Left lung (tissue), 10 donors: ENCODE data around the gene EPB41. TPM values are rescaled to one million over a fixed set of nuclear protein-coding genes. Genes with fewer than 3 reads are reported as not detected.

ENCODE experiments used
- ATAC-seq: fragments of 200-7000 bp; cut with Tn5 transposase; one replicate; pipeline ENCODE4 v1.9.1; 2020; ENCODE audit warnings: moderate library complexity
- DNase-seq, 4 donors: peaks; one replicate each; pipeline ENCODE4 v3.0.0-alpha.2; 2013 to 2020
- H3K27ac ChIP-seq, 2 donors: fragments of 200-600 bp; sonication (generic) in 1 of 2; one replicate each; pipeline versions ENCODE4 v1.5.0 to v1.8.0; 2020 to 2021
- H3K27me3 ChIP-seq, 2 donors: fragments of 200-600 bp; sonication (generic) in 1 of 2; one replicate each; pipeline versions ENCODE4 v1.5.0 to v1.8.0; 2020 to 2021
- H3K36me3 ChIP-seq, 2 donors: fragments of 200-600 bp; sonication (generic) in 1 of 2; one replicate each; pipeline versions ENCODE4 v1.5.0 to v1.8.0; 2020 to 2021
- H3K4me1 ChIP-seq, 2 donors: fragments of 200-600 bp; one replicate each; pipeline ENCODE4 v1.8.0; 2021
- H3K4me3 ChIP-seq, 2 donors: fragments of 200-600 bp; sonication (generic) in 1 of 2; one replicate each; pipeline versions ENCODE4 v1.5.0 to v1.8.0; 2020 to 2021; ENCODE audit warnings: mild to moderate bottlenecking in 1 of 2
- H3K9me3 ChIP-seq, 2 donors: fragments of 200-600 bp; sonication (generic) in 1 of 2; one replicate each; pipeline versions ENCODE4 v1.5.0 to v1.8.0; 2020 to 2021
- intact Hi-C, 2 donors: fragments of 100-400 bp; cut with DNase I; formaldehyde crosslinking; loops; one replicate each; pipeline versions ENCODE4 v1.11.2 to v1.14.2; 2022
- polyA plus RNA-seq, 6 donors: library from polyadenylated mRNA; unstranded; fragments of 120-200 nt; gene quantifications; one replicate each; pipeline ENCODE4 v1.2.1, GENCODE V29; 2013; ENCODE audit not compliant: insufficient read length in 6 of 6
- total RNA-seq, 2 donors: library from RNA; stranded (reverse); fragmentation: NEBNext Ultra II Directional; extraction: Animal tissue kit (Norgen Biotek cat#: 25700); gene quantifications; one replicate each; pipeline ENCODE4 v1.2.1, GENCODE V29; 2021
- TF ChIP-seq, protein P1 (sequence below), 2 donors: fragments of 200-600 bp; sonication (generic) in 1 of 2; IDR thresholded peaks; one replicate each; pipeline versions ENCODE4 v1.5.0 to v1.8.0; 2021; ENCODE audit warnings: antibody characterized with exemption in 2 of 2
- donor health status: DM: no; HTN: yes; CAD: no.
- donor health status: DM: no; HTN: no; CAD: no.

EPB41 gene
- total and polyA plus RNA-seq, 8 donors = 41.4 to 56.1 (median 45.7) TPM

DNA sequence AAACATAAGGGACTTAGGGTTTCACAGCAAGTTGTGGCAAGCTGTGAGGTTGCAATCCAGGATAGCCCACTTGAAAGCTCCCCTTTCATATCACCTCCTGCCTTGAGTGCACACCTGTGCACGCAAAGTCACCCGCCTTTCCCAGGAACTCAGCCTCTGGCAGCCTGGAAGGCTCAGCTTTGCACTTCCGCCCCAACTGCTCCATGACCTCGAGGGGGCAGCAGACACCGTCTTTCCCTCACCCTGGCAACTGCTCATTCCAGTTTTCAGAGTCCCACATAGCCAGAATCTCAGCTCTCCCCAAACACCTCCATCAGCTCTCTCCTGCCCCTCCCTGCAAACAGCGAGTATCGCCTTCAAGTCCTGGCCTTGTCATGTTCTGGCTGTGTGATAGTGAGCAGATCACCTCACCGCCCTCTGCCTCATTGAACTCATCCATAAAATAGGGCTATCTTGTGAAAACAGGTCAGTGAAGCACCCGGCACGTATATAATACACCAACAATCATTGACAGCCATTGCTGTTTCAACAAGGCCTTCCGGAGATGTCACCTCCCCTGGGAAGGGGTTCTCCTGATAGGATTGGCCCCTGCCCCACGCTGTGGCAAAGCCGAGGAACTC is 32.2 kb upstream of the EPB41 start:
- Histone ChIP-seq H3K9me3 (no peaks in the 10 kb centered on the region), H3K4me3 (no peak overlapping the region), H3K36me3 (no peaks in the 10 kb centered on the region), H3K27me3 (no peaks in the 10 kb centered on the region), H3K4me1 (peaks cover 26 to 37% of the 10 kb centered on the region in 2 donors), H3K27ac (no peak overlapping the region)
- ATAC-seq = peak; percentile 72
- peak; percentile 79 to 93 (median 90) for DNase-seq
- TF ChIP-seq, protein P1, sequence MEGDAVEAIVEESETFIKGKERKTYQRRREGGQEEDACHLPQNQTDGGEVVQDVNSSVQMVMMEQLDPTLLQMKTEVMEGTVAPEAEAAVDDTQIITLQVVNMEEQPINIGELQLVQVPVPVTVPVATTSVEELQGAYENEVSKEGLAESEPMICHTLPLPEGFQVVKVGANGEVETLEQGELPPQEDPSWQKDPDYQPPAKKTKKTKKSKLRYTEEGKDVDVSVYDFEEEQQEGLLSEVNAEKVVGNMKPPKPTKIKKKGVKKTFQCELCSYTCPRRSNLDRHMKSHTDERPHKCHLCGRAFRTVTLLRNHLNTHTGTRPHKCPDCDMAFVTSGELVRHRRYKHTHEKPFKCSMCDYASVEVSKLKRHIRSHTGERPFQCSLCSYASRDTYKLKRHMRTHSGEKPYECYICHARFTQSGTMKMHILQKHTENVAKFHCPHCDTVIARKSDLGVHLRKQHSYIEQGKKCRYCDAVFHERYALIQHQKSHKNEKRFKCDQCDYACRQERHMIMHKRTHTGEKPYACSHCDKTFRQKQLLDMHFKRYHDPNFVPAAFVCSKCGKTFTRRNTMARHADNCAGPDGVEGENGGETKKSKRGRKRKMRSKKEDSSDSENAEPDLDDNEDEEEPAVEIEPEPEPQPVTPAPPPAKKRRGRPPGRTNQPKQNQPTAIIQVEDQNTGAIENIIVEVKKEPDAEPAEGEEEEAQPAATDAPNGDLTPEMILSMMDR (IDR thresholded peaks at IDR 0.05) = peak; percentile 73 to 91
- intact Hi-C loops = loop anchor here in 1 of 2 donors (5.0 to 10.0 kb wide), 2 partner anchors 150 to 323 kb away; no protein-coding TSS in a partner anchor

DNA sequence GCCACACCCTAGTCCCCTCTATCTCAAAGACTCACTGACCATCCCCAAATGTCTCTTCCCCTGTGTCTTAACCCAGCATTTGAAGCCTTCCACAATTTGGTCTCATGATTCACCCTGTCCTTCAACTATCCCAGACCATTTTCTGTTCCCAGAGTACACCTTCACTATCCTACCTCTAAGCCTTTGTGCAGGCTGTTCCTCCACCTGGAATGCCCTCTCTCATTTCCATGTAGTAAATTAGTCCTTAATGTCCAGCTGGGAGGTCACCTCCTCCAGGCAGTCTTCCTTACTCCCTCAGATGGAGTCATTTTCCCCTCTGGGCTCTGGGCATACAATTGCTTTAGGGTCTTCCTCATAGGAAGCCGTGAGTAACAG is 31.1 kb upstream of the EPB41 start:
- no peaks in the 10 kb centered on the region for H3K36me3 ChIP-seq
- H3K9me3 ChIP-seq = no peaks in the 10 kb centered on the region
- no peak for DNase-seq
- peaks cover 26 to 43% of the 10 kb centered on the region in 2 donors for H3K4me1 ChIP-seq
- H3K4me3 ChIP-seq = no peak overlapping the region
- TF ChIP-seq, protein P1 (IDR thresholded peaks at IDR 0.05) = no peak
- H3K27ac ChIP-seq = no peak overlapping the region
- H3K27me3 ChIP-seq = no peaks in the 10 kb centered on the region
- intact Hi-C loops = loop anchor here in 1 of 2 donors (5.0 to 10.0 kb wide), 2 partner anchors 149 to 322 kb away; no protein-coding TSS in a partner anchor
- no peak for ATAC-seq

DNA sequence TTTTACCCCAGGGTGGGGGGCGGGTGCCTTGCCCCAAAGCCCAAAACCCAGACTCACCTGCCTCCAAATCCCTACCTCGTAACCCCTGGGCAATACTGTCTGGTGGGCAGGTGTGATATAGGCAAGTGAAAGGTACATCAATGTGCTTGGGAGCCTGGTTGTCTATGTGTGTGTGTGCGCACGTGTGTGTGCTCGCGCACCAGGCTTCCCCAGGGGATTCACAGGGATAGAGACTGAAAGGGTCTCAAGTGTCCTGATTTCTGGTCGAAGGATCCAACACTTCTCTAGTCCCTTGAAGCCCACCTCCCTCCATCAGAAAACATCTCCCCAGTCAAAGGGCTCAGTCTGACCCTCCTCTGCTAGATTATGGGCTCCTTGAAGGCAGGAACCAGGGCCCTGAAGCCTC is 28.9 kb upstream of the EPB41 start:
- TF ChIP-seq, protein P1 (IDR thresholded peaks at IDR 0.05) = no peak
- Histone ChIP-seq H3K9me3 (no peaks in the 10 kb centered on the region), H3K36me3 (no peaks in the 10 kb centered on the region), H3K4me3 (no peak overlapping the region), H3K27me3 (no peaks in the 10 kb centered on the region), H3K27ac (peak overlapping the region; percentile 72 to 86), H3K4me1 (peaks cover 26 to 56% of the 10 kb centered on the region in 2 donors)
- DNase-seq = no peak
- intact Hi-C loops = loop anchor here in 1 of 2 donors (10.0 kb wide), 1 partner anchor 319 kb away; no protein-coding TSS in a partner anchor
- ATAC-seq = no peak

DNA sequence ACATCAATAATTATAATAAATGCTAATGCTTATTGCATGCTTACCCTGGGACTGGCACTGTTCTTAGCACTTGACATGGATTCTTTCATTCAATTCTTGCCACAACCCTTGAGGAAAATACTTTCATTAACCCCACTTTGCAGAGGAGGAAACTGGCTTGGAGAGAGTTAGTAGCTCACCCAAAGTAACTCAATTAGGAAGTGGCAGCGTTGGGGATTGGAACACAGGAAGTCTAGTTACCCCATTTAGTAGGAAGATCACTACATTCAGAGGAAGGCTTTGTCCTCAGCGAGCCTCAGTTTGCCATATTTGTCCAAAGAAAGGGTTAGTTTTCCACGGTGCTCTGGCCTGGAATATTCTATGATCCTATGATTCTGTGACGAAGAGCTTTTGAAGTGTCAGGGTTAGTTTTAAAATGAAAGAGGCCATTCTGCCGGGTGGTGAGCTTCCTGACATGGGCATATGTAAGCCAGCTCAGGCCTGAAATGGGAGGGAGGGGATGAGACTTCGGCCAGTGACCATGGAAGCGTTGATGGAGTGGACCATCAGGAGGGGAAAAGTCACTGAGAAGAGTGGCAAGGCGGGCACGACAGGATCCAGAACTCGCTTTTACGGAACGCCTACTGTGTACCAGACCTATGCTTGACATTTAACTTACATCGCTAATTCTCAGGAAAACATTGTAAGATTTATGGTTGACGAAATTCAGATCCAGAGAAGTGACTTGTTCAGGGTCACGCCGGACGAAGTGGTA is 28.2 kb upstream of the EPB41 start:
- ATAC-seq (no peak), DNase-seq (peak in 1 of 4 donors; percentile 10)
- H3K27ac ChIP-seq = peak overlapping the region; percentile 72 to 86
- intact Hi-C loops = loop anchor here in 1 of 2 donors (10.0 kb wide), 1 partner anchor 319 kb away; no protein-coding TSS in a partner anchor
- no peaks in the 10 kb centered on the region for H3K36me3 ChIP-seq
- H3K4me3 ChIP-seq = peak overlapping the region; percentile 87 to 94
- H3K4me1 ChIP-seq = peaks cover 26 to 56% of the 10 kb centered on the region in 2 donors
- TF ChIP-seq, protein P1 (IDR thresholded peaks at IDR 0.05) = no peak
- no peaks in the 10 kb centered on the region for H3K9me3 ChIP-seq
- H3K27me3 ChIP-seq = no peaks in the 10 kb centered on the region
